Right lobe of liver (tissue), 6 donors: Measurements from ENCODE around the gene BTAF1. TPM values are rescaled to one million over a fixed set of nuclear protein-coding genes. Genes with fewer than 3 reads are reported as not detected.

Experiments used
- ATAC-seq, 4 donors: fragments of 200-7000 bp; cut with Tn5 transposase; one replicate each; pipeline ENCODE4 v1.9.1; 2020; ENCODE audit warnings: mild to moderate bottlenecking in 4 of 4, moderate library complexity in 4 of 4
- DNase-seq, 3 donors: peaks; one replicate each; pipeline ENCODE4 v3.0.0-alpha.2; 2020
- H3K27ac ChIP-seq, 3 donors: fragments of 200-600 bp; one replicate each; pipeline ENCODE4 v1.8.0; 2022
- H3K27me3 ChIP-seq, 2 donors: fragments of 200-600 bp; one replicate each; pipeline ENCODE4 v1.8.0; 2022
- H3K36me3 ChIP-seq, 4 donors: fragments of 200-600 bp; sonication (generic) in 1 of 4; one replicate each; pipeline versions ENCODE4 v1.5.1 to v1.8.0; 2017 to 2022; ENCODE audit warnings: control low read depth in 1 of 4
- H3K4me1 ChIP-seq, 4 donors: fragments of 200-600 bp; sonication (generic) in 1 of 4; one replicate each; pipeline versions ENCODE4 v1.5.1 to v1.8.0; 2017 to 2022; ENCODE audit warnings: control low read depth in 1 of 4
- H3K4me3 ChIP-seq, 3 donors: fragments of 200-600 bp; one replicate each; pipeline ENCODE4 v1.8.0; 2022
- H3K9me3 ChIP-seq, 4 donors: fragments of 200-600 bp; sonication (generic) in 1 of 4; one replicate each; pipeline versions ENCODE4 v1.5.1 to v1.8.0; 2017 to 2022; ENCODE audit warnings: control low read depth in 1 of 4
- POLR2A ChIP-seq: fragments of 450-650 bp; IDR thresholded peaks from one replicate; pipeline ENCODE4 v1.6.1; 2017; ENCODE audit warnings: antibody characterized with exemption, mild to moderate bottlenecking
- WGBS: methylation state at CpG from one replicate; pipeline ENCODE4 v1.1.6; 2018; ENCODE audit warnings: low coverage, low lambda C conversion rate; ENCODE audit not compliant: insufficient coverage; ENCODE audit errors: missing lambda C conversion rate; 5-methylcytosine and 5-hydroxymethylcytosine counted together
- intact Hi-C, 2 donors: fragments of 100-400 bp; cut with DNase I; formaldehyde crosslinking; loops; one replicate each; pipeline versions ENCODE4 v1.11.2 to v1.14.1; 2022
- small RNA-seq, 2 experiments: library from RNA; depleted of rRNA; stranded (forward); fragments of <200 nt; gene quantifications; one replicate each; pipeline ENCODE3, GENCODE V24; 2016
- total RNA-seq, 6 experiments: library from RNA; depleted of rRNA in 2 of 6; stranded (reverse); fragments of >200 nt in 2 of 6; fragmentation: NEBNext Ultra II Directional in 3 of 6; extraction: Animal tissue kit (Norgen Biotek cat#: 25700) in 3 of 6; gene quantifications; one replicate each; pipeline versions ENCODE4 v1.1.0 to v1.2.4, GENCODE V29; 2016 to 2023
- TF ChIP-seq, protein P1 (sequence below), 4 donors: fragments of 200-600 bp in 3 of 4; fragments of 450-650 bp in 1 of 4; IDR thresholded peaks; one replicate each; pipeline versions ENCODE4 v1.5.1 to v1.8.0; 2016 to 2022; ENCODE audit warnings: antibody characterized with exemption in 4 of 4, mild to moderate bottlenecking in 2 of 4
- donor health status: DM: no; HTN: yes; CAD: no.
- donor health status: DM: no; HTN: no; CAD: no.
- donor health status: DM: no; HTN: no; CAD: no.
- donor health status: DM: no; HTN: yes; CAD: no.
- donor health status: DM: no; HTN: yes; CAD: no.

Gene BTAF1
- total RNA-seq, 6 experiments from 2014 or later = 13.4 to 20.3 (median 17.4) TPM

DNA sequence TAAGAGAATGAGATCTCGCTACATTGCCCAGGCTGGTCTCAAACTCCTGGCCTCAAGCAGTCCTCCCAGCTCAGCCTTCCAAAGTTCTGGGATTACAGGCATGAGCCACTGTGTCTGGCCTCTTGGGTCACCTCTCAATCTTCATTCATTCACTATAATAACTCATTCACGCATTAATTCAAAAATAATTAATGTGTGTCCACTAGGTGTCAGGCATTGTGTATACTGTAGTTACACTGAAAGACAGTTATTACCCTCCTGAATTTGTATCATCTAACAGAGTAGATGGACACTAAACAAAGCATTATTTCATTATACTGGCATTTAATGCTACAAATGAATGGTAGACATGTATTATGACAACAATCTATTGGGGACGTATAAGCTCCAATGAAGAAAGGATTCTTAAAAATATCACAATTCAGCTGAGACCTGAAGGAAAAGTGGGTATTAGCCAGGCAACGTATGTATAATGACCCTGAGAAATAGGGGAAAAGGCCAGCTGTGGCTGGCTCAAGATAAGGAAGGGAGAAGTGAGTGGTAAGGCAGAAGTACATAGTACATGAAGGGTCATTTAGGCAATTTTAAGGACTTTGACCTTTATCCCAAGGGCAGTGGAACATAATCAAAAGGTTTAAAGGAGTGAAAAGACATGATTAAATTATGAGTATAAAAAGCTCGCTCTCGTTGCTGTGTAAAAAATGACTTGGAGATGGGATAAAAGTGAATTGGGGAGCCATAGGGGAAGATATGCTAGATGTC lies 150.7 kb downstream of the BTAF1 start:
- ATAC-seq = peak; percentile 54 to 70 (median 58)
- no peak for TF ChIP-seq POLR2A
- TF ChIP-seq, protein P1, sequence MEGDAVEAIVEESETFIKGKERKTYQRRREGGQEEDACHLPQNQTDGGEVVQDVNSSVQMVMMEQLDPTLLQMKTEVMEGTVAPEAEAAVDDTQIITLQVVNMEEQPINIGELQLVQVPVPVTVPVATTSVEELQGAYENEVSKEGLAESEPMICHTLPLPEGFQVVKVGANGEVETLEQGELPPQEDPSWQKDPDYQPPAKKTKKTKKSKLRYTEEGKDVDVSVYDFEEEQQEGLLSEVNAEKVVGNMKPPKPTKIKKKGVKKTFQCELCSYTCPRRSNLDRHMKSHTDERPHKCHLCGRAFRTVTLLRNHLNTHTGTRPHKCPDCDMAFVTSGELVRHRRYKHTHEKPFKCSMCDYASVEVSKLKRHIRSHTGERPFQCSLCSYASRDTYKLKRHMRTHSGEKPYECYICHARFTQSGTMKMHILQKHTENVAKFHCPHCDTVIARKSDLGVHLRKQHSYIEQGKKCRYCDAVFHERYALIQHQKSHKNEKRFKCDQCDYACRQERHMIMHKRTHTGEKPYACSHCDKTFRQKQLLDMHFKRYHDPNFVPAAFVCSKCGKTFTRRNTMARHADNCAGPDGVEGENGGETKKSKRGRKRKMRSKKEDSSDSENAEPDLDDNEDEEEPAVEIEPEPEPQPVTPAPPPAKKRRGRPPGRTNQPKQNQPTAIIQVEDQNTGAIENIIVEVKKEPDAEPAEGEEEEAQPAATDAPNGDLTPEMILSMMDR (IDR thresholded peaks at IDR 0.05) = peak; percentile 17 to 29 (median 21)
- intact Hi-C loops = no loop called here
- Histone ChIP-seq H3K4me3 (no peak overlapping the region), H3K9me3 (no peaks in the 10 kb centered on the region), H3K27me3 (no peaks in the 10 kb centered on the region), H3K4me1 (peaks cover 0 to 18% (median 4%) of the 10 kb centered on the region in 4 donors), H3K36me3 (peaks cover 0 to 75% (median 1%) of the 10 kb centered on the region in 4 donors), H3K27ac (peak overlapping the region in 1 of 3 donors; percentile 44)
- no peak for DNase-seq
- 66% methylated on average over 6 of the region's 6 CpGs for WGBS

- TF ChIP-seq, protein P1 (IDR thresholded peaks at IDR 0.05) = no peak
- TF ChIP-seq POLR2A = no peak
- no peaks in the 10 kb centered on the region for H3K9me3 ChIP-seq
- H3K27me3 ChIP-seq = no peaks in the 10 kb centered on the region
- H3K4me3 ChIP-seq = no peak overlapping the region
- ATAC-seq = no peak
- H3K27ac ChIP-seq = no peak overlapping the region
- intact Hi-C loops = no loop called here
- no peak for DNase-seq
- H3K4me1 ChIP-seq = peaks cover 0 to 18% (median 4%) of the 10 kb centered on the region in 4 donors
- H3K36me3 ChIP-seq = peaks cover 0 to 79% (median 8%) of the 10 kb centered on the region in 4 donors
These were observed 152.3 kb downstream of the BTAF1 start for GRCh38 chr10:92075829-92076228.

- intact Hi-C loops = no loop called here
- peaks cover 0 to 18% (median 4%) of the 10 kb centered on the region in 4 donors for H3K4me1 ChIP-seq
- no peak overlapping the region for H3K4me3 ChIP-seq
- H3K27me3 ChIP-seq = no peaks in the 10 kb centered on the region
- ATAC-seq = no peak
- no peak for DNase-seq
- no peaks in the 10 kb centered on the region for H3K9me3 ChIP-seq
- TF ChIP-seq, protein P1 (IDR thresholded peaks at IDR 0.05) = no peak
- no peak for TF ChIP-seq POLR2A
- H3K27ac ChIP-seq = no peak overlapping the region
- peaks cover 0 to 84% (median 12%) of the 10 kb centered on the region in 4 donors for H3K36me3 ChIP-seq
These were observed 153.2 kb downstream of the BTAF1 start for GRCh38 chr10:92076722-92077121.

- H3K27me3 ChIP-seq = no peaks in the 10 kb centered on the region
- DNase-seq (no peak), ATAC-seq (no peak)
- WGBS = 98% methylated on average over 4 of the region's 6 CpGs
- no peak overlapping the region for H3K4me3 ChIP-seq
- intact Hi-C loops = no loop called here
- peaks cover 0 to 32% (median 10%) of the 10 kb centered on the region in 4 donors for H3K4me1 ChIP-seq
- H3K36me3 ChIP-seq = peaks cover 0 to 75% (median 12%) of the 10 kb centered on the region in 4 donors
- H3K9me3 ChIP-seq = no peaks in the 10 kb centered on the region
- TF ChIP-seq POLR2A = no peak
- TF ChIP-seq, protein P1 (IDR thresholded peaks at IDR 0.05) = no peak
- H3K27ac ChIP-seq = no peak overlapping the region
These were observed 155.4 kb downstream of the BTAF1 start for GRCh38 chr10:92079003-92079402.

Small RNAs within 50 kb of the gene (small RNA-seq; reads per million reads assigned to genes)
- gene AL359198.2 (0 reads per million in 2 experiments), gene RF00402 (0 reads per million in 2 experiments)

Other genes starting within 250 kb of the BTAF1 start
- gene TNKS2, start 125.3 kb upstream of the BTAF1 start, total RNA-seq = 10 to 100 TPM; 11.5 to 16.6 (median 15.1) TPM
- under 1 TPM in 5 of 6 experiments, not detected in 1; 0.10 to 0.55 (median 0.20) TPM for gene FGFBP3, start 14.3 kb upstream of the BTAF1 start, total RNA-seq